ENCODE results near the gene GCC1.

GRCh38 chr7:127580612-127581011, 4.8 kb downstream of the GCC1 start:
- TF ChIP-seq POLR2AphosphoS5 (IDR thresholded peaks at IDR 0.05; ENCODE audit: low read depth, low read length) (no peak), REST (IDR thresholded peaks at IDR 0.05; ENCODE audit: insufficient read depth in 1 of 2, low read depth in 2 of 2, low read length in 1 of 2) (no peak), TCF7L2 (IDR thresholded peaks at IDR 0.05; ENCODE audit: low read depth, low read length) (no peak), SIN3A (IDR thresholded peaks at IDR 0.05; ENCODE audit: borderline replicate concordance, insufficient read depth, low read depth, low read length) (no peak)
- TF ChIP-seq, protein P1, sequence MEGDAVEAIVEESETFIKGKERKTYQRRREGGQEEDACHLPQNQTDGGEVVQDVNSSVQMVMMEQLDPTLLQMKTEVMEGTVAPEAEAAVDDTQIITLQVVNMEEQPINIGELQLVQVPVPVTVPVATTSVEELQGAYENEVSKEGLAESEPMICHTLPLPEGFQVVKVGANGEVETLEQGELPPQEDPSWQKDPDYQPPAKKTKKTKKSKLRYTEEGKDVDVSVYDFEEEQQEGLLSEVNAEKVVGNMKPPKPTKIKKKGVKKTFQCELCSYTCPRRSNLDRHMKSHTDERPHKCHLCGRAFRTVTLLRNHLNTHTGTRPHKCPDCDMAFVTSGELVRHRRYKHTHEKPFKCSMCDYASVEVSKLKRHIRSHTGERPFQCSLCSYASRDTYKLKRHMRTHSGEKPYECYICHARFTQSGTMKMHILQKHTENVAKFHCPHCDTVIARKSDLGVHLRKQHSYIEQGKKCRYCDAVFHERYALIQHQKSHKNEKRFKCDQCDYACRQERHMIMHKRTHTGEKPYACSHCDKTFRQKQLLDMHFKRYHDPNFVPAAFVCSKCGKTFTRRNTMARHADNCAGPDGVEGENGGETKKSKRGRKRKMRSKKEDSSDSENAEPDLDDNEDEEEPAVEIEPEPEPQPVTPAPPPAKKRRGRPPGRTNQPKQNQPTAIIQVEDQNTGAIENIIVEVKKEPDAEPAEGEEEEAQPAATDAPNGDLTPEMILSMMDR (IDR thresholded peaks at IDR 0.05): no peak

All from Panc1 (cell line).